Activated CD4-positive, alpha-beta T cell treated with anti-CD3 and anti-CD28 coated beads, Interleukin-2, amount 50 U/mL, for 24 hours (primary cell): Measurements from ENCODE around the gene CFLAR.
A peak's percentile ranks its signal among the peaks of the same experiment; 100 is the strongest.
"Not testable (repeated sequence)": the region's sequence is repeated elsewhere in the genome, so short reads cannot be mapped to it uniquely, and the experiment has no call there.

Source experiments
- DNase-seq, 2 donors: peaks; one replicate each; pipeline ENCODE4 v3.0.0-alpha.2; 2020; ENCODE audit warnings: low read depth in 1 of 2, low spot score in 1 of 2

CFLAR gene

DNA sequence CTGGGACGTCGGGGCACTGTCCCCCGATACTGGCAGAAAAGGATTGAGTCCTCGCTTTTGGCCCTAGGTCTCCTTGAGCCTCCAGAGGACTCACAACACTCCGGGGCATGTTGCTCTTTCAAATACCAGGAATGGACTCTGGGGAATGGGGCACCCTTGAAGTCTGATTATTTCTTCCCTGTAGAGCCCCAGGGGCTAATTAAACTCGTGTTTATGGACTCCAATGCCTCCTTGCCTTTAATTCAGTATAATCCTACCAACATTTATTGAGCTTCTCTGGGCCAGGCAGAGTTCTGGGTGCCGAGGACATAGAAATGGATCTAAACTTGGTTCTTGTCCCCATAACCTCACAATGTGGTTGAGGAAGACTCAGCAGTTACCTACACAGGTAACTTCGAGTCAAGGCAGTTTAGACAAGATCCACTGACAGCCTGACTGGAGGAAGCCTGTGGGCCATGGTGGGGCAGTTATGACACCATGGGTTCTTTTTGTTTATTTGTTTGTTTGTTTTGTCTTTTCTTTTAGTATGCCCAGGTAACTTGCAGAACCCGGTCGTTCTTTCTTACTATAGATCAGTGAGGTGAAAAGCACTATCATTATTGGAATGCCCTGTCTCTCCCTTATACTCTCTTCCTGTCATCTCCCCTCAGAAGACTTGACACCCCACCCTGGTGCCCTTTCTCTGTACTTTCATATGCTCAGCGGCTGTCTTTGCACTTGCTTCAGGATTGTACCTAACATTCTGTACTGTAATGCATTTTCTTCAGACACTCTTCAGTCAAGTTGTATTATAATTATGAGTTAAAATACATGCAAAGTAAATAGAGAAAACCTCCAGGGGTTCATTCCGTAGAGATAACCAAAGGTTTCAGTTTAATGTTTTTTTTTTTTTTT, 3.2 kb downstream of the CFLAR start:
- no peak for DNase-seq

- no peak for DNase-seq
These were observed 6.3 kb downstream of the CFLAR start for GRCh38 chr2:201122276-201122675.

DNA sequence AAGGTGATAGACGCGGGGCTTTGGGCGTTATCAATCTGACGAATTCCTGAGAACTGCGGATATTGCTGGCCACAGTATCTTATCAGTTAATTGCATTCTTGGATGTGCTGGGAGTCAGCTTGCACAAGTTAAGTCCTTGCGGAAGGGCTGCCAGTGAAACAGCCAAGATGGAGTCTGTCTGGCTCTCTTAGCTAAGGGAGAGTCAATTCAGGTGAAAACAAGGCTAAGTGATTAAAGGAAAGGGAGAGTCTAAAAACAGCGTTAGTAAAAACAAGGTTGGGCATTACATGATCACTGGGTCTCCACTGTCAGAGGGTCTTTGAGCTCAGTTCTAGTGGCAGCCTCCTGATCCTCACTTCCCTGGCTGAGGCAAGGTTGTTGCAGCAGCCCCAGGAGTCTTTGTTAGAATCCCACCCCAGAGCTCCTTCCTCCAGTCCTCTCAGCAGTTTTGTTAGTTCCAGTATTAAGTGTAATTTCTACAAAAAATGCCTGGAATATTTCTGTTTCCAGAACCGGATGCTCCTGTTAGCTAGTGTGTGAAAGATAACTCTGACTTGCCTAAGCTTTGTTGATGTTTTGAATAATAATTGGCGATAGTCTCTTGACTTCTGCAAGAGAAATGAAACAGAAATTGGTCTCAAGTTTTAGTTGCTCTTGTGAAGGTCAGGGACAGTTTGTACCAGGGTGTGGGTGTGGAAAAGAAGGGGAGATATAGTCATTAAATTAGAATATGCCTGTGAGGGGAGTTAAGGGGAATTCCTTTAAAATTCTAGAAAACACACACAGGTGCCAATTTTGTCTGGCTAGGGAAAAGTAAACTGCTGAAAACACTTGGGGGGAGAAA, 10.6 kb downstream of the CFLAR start:
- DNase-seq: peak in 1 of 2 donors; percentile 59

DNA sequence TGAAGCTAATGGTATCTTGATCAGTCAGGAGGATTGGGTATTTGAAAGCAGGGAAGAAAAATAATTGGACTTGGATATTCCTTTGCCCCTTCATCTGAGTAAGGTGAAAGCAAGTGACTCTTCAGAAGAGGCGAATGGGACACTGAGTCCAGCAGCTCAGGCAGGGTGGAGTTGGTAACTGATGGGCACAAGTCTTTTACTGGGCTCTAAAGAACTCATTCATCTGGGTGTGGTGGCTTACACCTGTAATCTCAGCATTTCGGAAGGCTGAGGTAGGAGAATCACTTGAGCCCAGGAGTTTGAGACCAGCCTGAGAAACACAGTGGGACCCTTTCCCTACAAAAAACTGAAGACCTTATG, 11.2 kb downstream of the CFLAR start:
- no peak for DNase-seq

- DNase-seq: peak; percentile 28 to 62
These were observed 11.6 kb downstream of the CFLAR start for GRCh38 chr2:201127570-201127969.

GRCh38 chr2:201128033-201128432, 12.1 kb downstream of the CFLAR start:
- no peak for DNase-seq

- DNase-seq: peak in 1 of 2 donors; percentile 66
These were observed 13.1 kb downstream of the CFLAR start for GRCh38 chr2:201128933-201129505.

- peak in 1 of 2 donors; percentile 56 for DNase-seq
These were observed 14.7 kb downstream of the CFLAR start for GRCh38 chr2:201130524-201131186.

- no peak for DNase-seq
These were observed 16.6 kb downstream of the CFLAR start for GRCh38 chr2:201132518-201132917.

GRCh38 chr2:201135386-201135785, 19.4 kb downstream of the CFLAR start:
- no peak for DNase-seq

- DNase-seq: no peak
These were observed 20.9 kb downstream of the CFLAR start for GRCh38 chr2:201136889-201137321.

DNA sequence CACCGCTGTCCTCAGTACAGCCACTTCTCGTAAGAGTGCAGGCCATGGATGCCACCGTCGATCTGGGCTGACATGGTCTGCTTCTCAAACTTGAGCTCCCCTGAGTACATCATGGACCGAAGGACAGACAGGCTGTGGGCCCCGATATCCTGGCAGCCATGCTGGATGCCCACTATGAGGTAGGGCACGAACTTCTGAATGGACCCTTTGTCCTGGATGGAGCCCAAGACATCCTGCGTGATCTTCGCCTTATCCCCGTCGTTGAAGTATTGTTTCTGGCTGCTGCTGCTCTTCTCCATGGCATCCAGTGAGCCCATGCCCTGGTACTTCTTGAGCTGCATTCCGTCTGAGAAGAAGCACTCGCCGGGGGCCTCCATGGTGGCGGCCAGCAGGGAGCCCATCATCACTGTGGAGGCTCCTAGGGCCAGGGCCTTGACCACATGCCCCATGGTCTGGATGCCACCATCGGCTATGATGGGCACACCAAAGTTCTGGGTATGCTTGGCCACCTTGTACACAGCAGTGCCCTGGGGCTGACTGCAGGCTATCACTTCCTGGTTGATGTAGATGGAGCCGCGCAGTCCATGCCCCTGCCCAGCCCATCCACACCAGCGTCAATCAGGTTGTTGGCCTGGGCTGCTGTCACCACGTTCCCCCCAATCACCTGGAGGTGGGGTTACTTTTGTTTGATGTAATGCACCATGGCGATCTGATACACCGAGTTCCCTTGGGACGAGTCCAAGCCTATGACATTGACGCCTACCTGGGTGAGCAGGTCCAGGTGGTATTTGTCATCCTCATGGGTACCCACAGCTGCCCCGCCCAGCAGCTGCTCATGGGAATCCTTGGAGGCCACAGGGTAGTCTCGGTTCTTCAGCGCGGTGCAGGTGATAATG, 21.8 kb downstream of the CFLAR start:
- DNase-seq: no peak

DNA sequence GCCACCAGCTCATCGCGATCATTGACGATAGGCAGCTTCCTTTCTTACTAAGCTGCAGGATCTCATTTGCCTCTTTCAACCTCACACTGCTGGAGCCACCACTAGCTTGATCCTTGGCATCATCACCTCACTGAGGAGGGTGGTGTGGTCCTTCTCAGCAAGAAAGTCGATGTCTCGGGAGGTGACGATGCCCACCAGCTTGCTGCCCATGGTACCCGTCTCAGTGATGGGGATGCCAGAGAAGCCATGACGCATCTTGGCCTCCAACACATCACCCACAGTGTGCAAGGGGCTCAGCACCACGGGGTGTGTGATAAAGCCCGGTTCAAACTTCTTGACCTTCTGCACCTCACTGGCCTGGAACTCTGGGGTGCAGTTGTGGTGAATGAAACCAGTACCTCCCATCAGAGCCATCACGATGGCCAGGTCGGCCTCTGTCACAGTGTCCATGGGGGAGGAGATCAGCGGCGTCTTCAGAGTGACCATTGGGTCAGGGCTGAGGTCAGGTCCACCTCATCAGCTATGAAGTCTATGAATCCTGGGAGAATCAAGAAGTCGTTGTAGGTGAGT, 22.5 kb downstream of the CFLAR start:
- DNase-seq: no peak

GRCh38 chr2:201138986-201139781, 23.2 kb downstream of the CFLAR start:
- not testable (repeated sequence) for DNase-seq

GRCh38 chr2:201139836-201140604, 24.1 kb downstream of the CFLAR start:
- no peak for DNase-seq

DNA sequence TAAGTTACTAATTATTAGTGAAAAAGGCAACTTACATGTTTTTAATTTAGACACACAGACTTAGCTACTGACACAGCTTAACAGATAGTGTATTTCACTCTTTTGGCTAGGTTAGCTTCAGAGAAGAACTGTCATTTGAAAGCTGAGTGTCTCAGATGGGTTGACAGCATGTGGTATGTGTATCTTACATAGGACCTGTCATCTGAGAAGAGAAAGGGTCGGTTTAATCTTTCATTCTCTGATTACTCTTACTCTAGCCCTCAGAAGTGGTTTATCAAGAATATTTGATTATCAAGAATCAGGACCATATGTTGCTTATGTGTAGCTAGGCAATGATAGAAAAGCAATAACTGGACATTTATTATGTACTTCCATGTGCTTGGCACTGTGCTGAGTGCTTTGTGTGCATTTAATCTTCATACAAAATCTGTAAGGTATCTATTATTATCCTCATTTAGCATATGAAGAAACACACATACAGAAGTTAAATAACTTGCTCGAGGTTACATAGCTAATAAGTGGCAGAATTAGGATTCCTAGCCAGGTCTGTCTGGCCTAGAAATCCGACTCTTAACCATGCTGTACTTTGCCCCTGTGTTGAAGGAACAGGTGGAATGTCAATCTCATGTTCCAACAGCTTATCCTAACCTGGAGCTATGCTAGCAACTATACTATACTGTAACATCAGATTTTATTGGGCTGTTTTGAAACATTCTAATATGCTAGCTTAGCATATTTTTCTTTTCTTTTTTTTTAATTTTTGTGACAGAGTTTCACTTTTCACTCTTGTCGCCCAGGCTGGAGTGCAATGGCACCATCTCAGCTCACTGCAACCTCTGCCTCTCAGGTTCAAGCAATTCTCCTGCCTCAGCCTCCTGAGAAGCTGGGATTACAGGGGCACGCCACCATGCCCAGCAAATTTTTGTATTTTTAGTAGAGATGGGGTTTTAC, 28.4 kb downstream of the CFLAR start:
- DNase-seq: no peak

- DNase-seq: no peak
These were observed 32.5 kb downstream of the CFLAR start for GRCh38 chr2:201148434-201148990.
